Liver (tissue), 9 donors: ENCODE measurements around the gene SPARC. TPM values are rescaled to one million over a fixed set of nuclear protein-coding genes. Genes with fewer than 3 reads are reported as not detected.

Source experiments
- DNase-seq: peaks from one replicate; pipeline ENCODE4 v3.0.0-alpha.2; 2017; ENCODE audit warnings: low spot score
- H3K27ac ChIP-seq, 2 donors: one replicate each; pipeline ENCODE4 v1.7.0; 2013; ENCODE audit warnings: inconsistent platforms in 2 of 2, low read length in 2 of 2, control low read depth in 1 of 2, low read depth in 1 of 2, mild to moderate bottlenecking in 1 of 2
- H3K27me3 ChIP-seq, 4 donors: one replicate each; pipeline versions ENCODE4 v1.6.1 to v1.7.0; 2013; ENCODE audit warnings: low read length in 3 of 4, inconsistent platforms in 1 of 4, mild to moderate bottlenecking in 1 of 4, moderate library complexity in 1 of 4; ENCODE audit not compliant: control insufficient read depth in 4 of 4, insufficient read depth in 4 of 4
- H3K36me3 ChIP-seq, 4 donors: one replicate each; pipeline versions ENCODE4 v1.6.1 to v1.7.0; 2013; ENCODE audit warnings: low read length in 3 of 4, mild to moderate bottlenecking in 3 of 4, low read depth in 1 of 4, moderate library complexity in 1 of 4; ENCODE audit not compliant: control insufficient read depth in 4 of 4, insufficient read depth in 3 of 4
- H3K4me1 ChIP-seq, 4 donors: one replicate each; pipeline versions ENCODE4 v1.6.1 to v1.7.0; 2013; ENCODE audit warnings: low read length in 3 of 4, mild to moderate bottlenecking in 3 of 4, moderate library complexity in 1 of 4; ENCODE audit not compliant: control insufficient read depth in 4 of 4, insufficient read depth in 4 of 4
- H3K4me3 ChIP-seq, 3 donors: one replicate each; pipeline versions ENCODE4 v1.6.1 to v1.7.0; 2013; ENCODE audit warnings: low read length in 3 of 3, control low read depth in 1 of 3, low read depth in 1 of 3, mild to moderate bottlenecking in 1 of 3
- H3K9ac ChIP-seq, 2 donors: one replicate each; pipeline ENCODE4 v1.7.0; 2013; ENCODE audit warnings: low read length in 2 of 2, mild to moderate bottlenecking in 2 of 2, moderate library complexity in 2 of 2, control low read depth in 1 of 2, low read depth in 1 of 2
- H3K9me3 ChIP-seq, 4 donors: one replicate each; pipeline versions ENCODE4 v1.6.1 to v1.7.0; 2013; ENCODE audit warnings: low read length in 3 of 4; ENCODE audit not compliant: control insufficient read depth in 4 of 4
- ATF3 ChIP-seq: IDR thresholded peaks from 2 replicates; pipeline ENCODE4 v1.6.1; 2016; ENCODE audit warnings: antibody characterized with exemption
- CTCF ChIP-seq: fragments of 150-350 bp; IDR thresholded peaks from 2 replicates; pipeline ENCODE4 v1.5.1; 2017; ENCODE audit warnings: improper control_type of control experiment, low read depth, low read length; ENCODE audit not compliant: missing input control
- EGR1 ChIP-seq, 2 donors: IDR thresholded peaks; 2 replicates each; pipeline ENCODE4 v1.6.1; 2016 to 2018; ENCODE audit warnings: antibody characterized with exemption in 2 of 2, low read depth in 2 of 2
- FOXA1 ChIP-seq: IDR thresholded peaks from 2 replicates; pipeline ENCODE4 v1.6.1; 2016; ENCODE audit warnings: antibody characterized with exemption
- FOXA2 ChIP-seq: IDR thresholded peaks from 2 replicates; pipeline ENCODE4 v1.6.1; 2016; ENCODE audit warnings: antibody characterized with exemption
- GABPA ChIP-seq, 2 donors: IDR thresholded peaks in 1 of 2; conservative IDR thresholded peaks in 1 of 2; 2 replicates each; pipeline ENCODE4 v1.6.1; 2016; ENCODE audit warnings: antibody characterized with exemption in 2 of 2, mild to moderate bottlenecking in 1 of 2, moderate library complexity in 1 of 2
- HNF4A ChIP-seq, 2 donors: conservative IDR thresholded peaks; 2 replicates each; pipeline ENCODE4 v1.6.1; 2016; ENCODE audit warnings: antibody characterized with exemption in 2 of 2, mild to moderate bottlenecking in 2 of 2
- HNF4G ChIP-seq: IDR thresholded peaks from 2 replicates; pipeline ENCODE4 v1.6.1; 2016; ENCODE audit warnings: antibody characterized with exemption
- JUND ChIP-seq, 2 donors: IDR thresholded peaks; 2 replicates each; pipeline ENCODE4 v1.6.1; 2016; ENCODE audit warnings: antibody characterized with exemption in 2 of 2
- MAX ChIP-seq: IDR thresholded peaks from 2 replicates; pipeline ENCODE4 v1.6.1; 2016; ENCODE audit warnings: antibody characterized with exemption
- NR2F2 ChIP-seq: IDR thresholded peaks from 2 replicates; pipeline ENCODE4 v1.6.1; 2016; ENCODE audit warnings: antibody characterized with exemption
- RXRA ChIP-seq, 2 donors: IDR thresholded peaks; 2 replicates each; pipeline ENCODE4 v1.6.1; 2017 to 2018; ENCODE audit warnings: antibody characterized with exemption in 2 of 2, mild to moderate bottlenecking in 1 of 2
- SP1 ChIP-seq: IDR thresholded peaks from 2 replicates; pipeline ENCODE4 v1.6.1; 2018; ENCODE audit warnings: antibody characterized with exemption, mild to moderate bottlenecking
- TAF1 ChIP-seq: conservative IDR thresholded peaks from 2 replicates; pipeline ENCODE4 v1.6.1; 2016; ENCODE audit warnings: antibody characterized with exemption, mild to moderate bottlenecking
- YY1 ChIP-seq: IDR thresholded peaks from 2 replicates; pipeline ENCODE4 v1.6.1; 2016; ENCODE audit warnings: antibody characterized with exemption, mild to moderate bottlenecking
- WGBS: extraction: QIAGEN DNeasy Blood & Tissue Kit; methylation state at CpG from one replicate; pipeline ENCODE4 v1.1.7; 2013; 5-methylcytosine and 5-hydroxymethylcytosine counted together
- polyA plus RNA-seq, 2 donors: library from polyadenylated mRNA; stranded (reverse) in 1 of 2; unstranded in 1 of 2; fragments of 200-250 nt in 1 of 2; fragments of >200 nt in 1 of 2; fragmentation: Nextera tagmentation in 1 of 2; extraction: Ambion mirVana in 1 of 2; gene quantifications; one replicate each; pipeline versions ENCODE4 v1.2.1 to v1.2.3, GENCODE V29; 2013 to 2015
- total RNA-seq, 2 donors: library from RNA; depleted of rRNA; stranded (reverse); fragments of >200 nt; gene quantifications; one replicate each; pipeline ENCODE4 v1.2.3, GENCODE V29; 2014
- TF ChIP-seq, protein P1 (sequence below): IDR thresholded peaks from 2 replicates; pipeline ENCODE4 v1.6.1; 2016; ENCODE audit warnings: antibody characterized with exemption, mild to moderate bottlenecking
- TF ChIP-seq, protein P2 (sequence below): IDR thresholded peaks from 2 replicates; pipeline ENCODE4 v1.6.1; 2016; ENCODE audit warnings: antibody characterized with exemption
- donor health status: healthy.
- donor health status: healthy.
- donor health status: healthy.
- donor health status: healthy.
- donor health status: healthy.

Gene SPARC
- total and polyA plus RNA-seq, 4 donors, result 96.6 to 269 (median 110) TPM

GRCh38 chr5:151707567-151707966 is 20.9 kb upstream of the SPARC start:
- 71% methylated on average over 2 of the region's 2 CpGs for WGBS

GRCh38 chr5:151706906-151707305 is 20.2 kb upstream of the SPARC start:
- H3K27ac ChIP-seq, result no peak overlapping the region
- no peaks in the 10 kb centered on the region for H3K9me3 ChIP-seq
- no peaks in the 10 kb centered on the region for H3K36me3 ChIP-seq
- no peaks in the 10 kb centered on the region for H3K27me3 ChIP-seq
- no peak overlapping the region for H3K4me3 ChIP-seq
- no peak for DNase-seq
- no peaks in the 10 kb centered on the region for H3K4me1 ChIP-seq
- H3K9ac ChIP-seq, result no peak overlapping the region
- no peak for TF ChIP-seq CTCF
- TF ChIP-seq, protein P1, sequence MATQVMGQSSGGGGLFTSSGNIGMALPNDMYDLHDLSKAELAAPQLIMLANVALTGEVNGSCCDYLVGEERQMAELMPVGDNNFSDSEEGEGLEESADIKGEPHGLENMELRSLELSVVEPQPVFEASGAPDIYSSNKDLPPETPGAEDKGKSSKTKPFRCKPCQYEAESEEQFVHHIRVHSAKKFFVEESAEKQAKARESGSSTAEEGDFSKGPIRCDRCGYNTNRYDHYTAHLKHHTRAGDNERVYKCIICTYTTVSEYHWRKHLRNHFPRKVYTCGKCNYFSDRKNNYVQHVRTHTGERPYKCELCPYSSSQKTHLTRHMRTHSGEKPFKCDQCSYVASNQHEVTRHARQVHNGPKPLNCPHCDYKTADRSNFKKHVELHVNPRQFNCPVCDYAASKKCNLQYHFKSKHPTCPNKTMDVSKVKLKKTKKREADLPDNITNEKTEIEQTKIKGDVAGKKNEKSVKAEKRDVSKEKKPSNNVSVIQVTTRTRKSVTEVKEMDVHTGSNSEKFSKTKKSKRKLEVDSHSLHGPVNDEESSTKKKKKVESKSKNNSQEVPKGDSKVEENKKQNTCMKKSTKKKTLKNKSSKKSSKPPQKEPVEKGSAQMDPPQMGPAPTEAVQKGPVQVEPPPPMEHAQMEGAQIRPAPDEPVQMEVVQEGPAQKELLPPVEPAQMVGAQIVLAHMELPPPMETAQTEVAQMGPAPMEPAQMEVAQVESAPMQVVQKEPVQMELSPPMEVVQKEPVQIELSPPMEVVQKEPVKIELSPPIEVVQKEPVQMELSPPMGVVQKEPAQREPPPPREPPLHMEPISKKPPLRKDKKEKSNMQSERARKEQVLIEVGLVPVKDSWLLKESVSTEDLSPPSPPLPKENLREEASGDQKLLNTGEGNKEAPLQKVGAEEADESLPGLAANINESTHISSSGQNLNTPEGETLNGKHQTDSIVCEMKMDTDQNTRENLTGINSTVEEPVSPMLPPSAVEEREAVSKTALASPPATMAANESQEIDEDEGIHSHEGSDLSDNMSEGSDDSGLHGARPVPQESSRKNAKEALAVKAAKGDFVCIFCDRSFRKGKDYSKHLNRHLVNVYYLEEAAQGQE, result no peak
- TF ChIP-seq FOXA1, result no peak
- no peak for TF ChIP-seq MAX
- no peak for TF ChIP-seq YY1
- no peak for TF ChIP-seq HNF4A (conservative IDR thresholded peaks at IDR 0.05)
- TF ChIP-seq RXRA (IDR thresholded peaks at IDR 0.05), result no peak
- no peak for TF ChIP-seq FOXA2
- TF ChIP-seq JUND (IDR thresholded peaks at IDR 0.05), result no peak
- TF ChIP-seq EGR1 (IDR thresholded peaks at IDR 0.05; ENCODE audit: low read depth in 2 of 2), result no peak
- TF ChIP-seq, protein P2, sequence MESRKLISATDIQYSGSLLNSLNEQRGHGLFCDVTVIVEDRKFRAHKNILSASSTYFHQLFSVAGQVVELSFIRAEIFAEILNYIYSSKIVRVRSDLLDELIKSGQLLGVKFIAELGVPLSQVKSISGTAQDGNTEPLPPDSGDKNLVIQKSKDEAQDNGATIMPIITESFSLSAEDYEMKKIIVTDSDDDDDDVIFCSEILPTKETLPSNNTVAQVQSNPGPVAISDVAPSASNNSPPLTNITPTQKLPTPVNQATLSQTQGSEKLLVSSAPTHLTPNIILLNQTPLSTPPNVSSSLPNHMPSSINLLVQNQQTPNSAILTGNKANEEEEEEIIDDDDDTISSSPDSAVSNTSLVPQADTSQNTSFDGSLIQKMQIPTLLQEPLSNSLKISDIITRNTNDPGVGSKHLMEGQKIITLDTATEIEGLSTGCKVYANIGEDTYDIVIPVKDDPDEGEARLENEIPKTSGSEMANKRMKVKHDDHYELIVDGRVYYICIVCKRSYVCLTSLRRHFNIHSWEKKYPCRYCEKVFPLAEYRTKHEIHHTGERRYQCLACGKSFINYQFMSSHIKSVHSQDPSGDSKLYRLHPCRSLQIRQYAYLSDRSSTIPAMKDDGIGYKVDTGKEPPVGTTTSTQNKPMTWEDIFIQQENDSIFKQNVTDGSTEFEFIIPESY, result no peak
- no peak for TF ChIP-seq TAF1
- no peak for TF ChIP-seq HNF4G
- no peak for TF ChIP-seq ATF3

More at GRCh38 chr5:151707567-151707966, 20.9 kb upstream of the SPARC start:
- no peak for TF ChIP-seq YY1
- no peak for TF ChIP-seq FOXA1
- TF ChIP-seq ATF3, result no peak
- no peak for TF ChIP-seq GABPA (IDR thresholded peaks at IDR 0.05 in 1 of 2, conservative IDR thresholded peaks at IDR 0.05 in 1 of 2)
- TF ChIP-seq, protein P1, result no peak
- TF ChIP-seq EGR1 (IDR thresholded peaks at IDR 0.05; ENCODE audit: low read depth in 2 of 2), result no peak
- TF ChIP-seq MAX, result no peak
- TF ChIP-seq TAF1, result no peak
- no peak for TF ChIP-seq HNF4G
- TF ChIP-seq FOXA2, result no peak
- no peak for TF ChIP-seq SP1
- no peak for TF ChIP-seq NR2F2
- TF ChIP-seq JUND (IDR thresholded peaks at IDR 0.05), result no peak
- no peak overlapping the region for H3K9ac ChIP-seq
- no peaks in the 10 kb centered on the region for H3K27me3 ChIP-seq
- H3K9me3 ChIP-seq, result no peaks in the 10 kb centered on the region
- no peaks in the 10 kb centered on the region for H3K36me3 ChIP-seq
- no peaks in the 10 kb centered on the region for H3K4me1 ChIP-seq
- H3K27ac ChIP-seq, result no peak overlapping the region
- no peak for DNase-seq
- no peak overlapping the region for H3K4me3 ChIP-seq
